PC-3 (cell line): Measurements from ENCODE around the gene CTTN. TPM values are rescaled to one million over a fixed set of nuclear protein-coding genes. Genes with fewer than 3 reads are reported as not detected.

Source experiments
- ATAC-seq: fragments of 200-7000 bp; cut with Tn5 transposase; 2 replicates; pipeline ENCODE4 v1.9.1; 2020; ENCODE audit warnings: mild to moderate bottlenecking, moderate library complexity
- BruUV-seq: library from RNA; stranded (reverse); fragments of 400-500 nt; replicated peaks from 2 replicates; lab custom pipeline; 2021; lab: Mats Ljungman, UMichigan
- CTCF ChIA-PET: fragments of 300-600 bp; sonication (Branson Sonifier 250); formaldehyde crosslinking; loops from one replicate; lab custom pipeline; 2022; ENCODE audit warnings: antibody characterized with exemption; lab: Charles Lee
- POLR2A ChIA-PET: fragments of 300-600 bp; sonication (Branson Sonifier 250); formaldehyde crosslinking; loops from one replicate; lab custom pipeline; 2022; ENCODE audit warnings: antibody characterized with exemption; ENCODE audit not compliant: unreplicated experiment; lab: Charles Lee
- DNase-seq: peaks from one replicate; pipeline ENCODE4 v3.0.0-alpha.2; 2015
- H2AFZ ChIP-seq: fragments of 300-600 bp; sonication (generic); 2 replicates; pipeline ENCODE4 v1.6.0; 2016; ENCODE audit warnings: antibody characterized with exemption, low read length
- H3F3A ChIP-seq: fragments of 300-600 bp; sonication (generic); one replicate; pipeline ENCODE4 v1.6.0; 2017; ENCODE audit warnings: antibody characterized with exemption, low read length, control low read depth, mild to moderate bottlenecking; ENCODE audit not compliant: unreplicated experiment
- H3K27ac ChIP-seq: fragments of 300-600 bp; sonication (generic); 2 replicates; pipeline ENCODE4 v1.5.1; 2016; ENCODE audit warnings: mild to moderate bottlenecking, low read length
- H3K27me3 ChIP-seq: fragments of 300-600 bp; sonication (generic); 2 replicates; pipeline ENCODE4 v1.6.1; 2016; ENCODE audit warnings: low read length, mixed read lengths
- H3K36me3 ChIP-seq: fragments of 300-600 bp; sonication (generic); 2 replicates; pipeline ENCODE4 v1.6.1; 2016; ENCODE audit warnings: low read depth, mixed run types, low read length, mixed read lengths
- H3K4me1 ChIP-seq: fragments of 300-600 bp; sonication (generic); 2 replicates; pipeline ENCODE4 v1.5.1; 2016; ENCODE audit warnings: low read length; ENCODE audit not compliant: insufficient read depth
- H3K4me2 ChIP-seq: fragments of 300-600 bp; sonication (generic); 2 replicates; pipeline ENCODE4 v1.6.0; 2016; ENCODE audit warnings: low read length
- H3K4me3 ChIP-seq: fragments of 300-600 bp; sonication (generic); 2 replicates; pipeline ENCODE4 v1.5.1; 2016; ENCODE audit warnings: mild to moderate bottlenecking, low read length, mixed read lengths
- H3K79me2 ChIP-seq: fragments of 300-600 bp; sonication (generic); 2 replicates; pipeline ENCODE4 v1.6.1; 2017; ENCODE audit warnings: low read length, mixed read lengths
- H3K9ac ChIP-seq: fragments of 300-600 bp; sonication (generic); 2 replicates; pipeline ENCODE4 v1.6.0; 2016; ENCODE audit warnings: mild to moderate bottlenecking, low read length
- H3K9me2 ChIP-seq: fragments of 300-600 bp; sonication (generic); replicated peaks from 2 replicates; pipeline ENCODE4 v1.6.1; 2016; ENCODE audit warnings: mixed run types, low read length, mixed read lengths
- H3K9me3 ChIP-seq: fragments of 300-600 bp; sonication (generic); 2 replicates; pipeline ENCODE4 v1.6.1; 2016; ENCODE audit warnings: low read length, mixed read lengths
- H4K20me1 ChIP-seq: fragments of 300-600 bp; sonication (generic); 2 replicates; pipeline ENCODE4 v1.6.1; 2016; ENCODE audit warnings: low read length, mixed read lengths
- EZH2 ChIP-seq: fragments of 300-600 bp; sonication (generic); IDR thresholded peaks from one replicate; pipeline ENCODE4 v1.6.1; 2017; ENCODE audit warnings: antibody characterized with exemption, mild to moderate bottlenecking, low read length; ENCODE audit not compliant: unreplicated experiment
- EZH2phosphoT487 ChIP-seq: fragments of 300-600 bp; sonication (generic); IDR thresholded peaks from 2 replicates; pipeline ENCODE4 v1.6.1; 2018; ENCODE audit warnings: mild to moderate bottlenecking, antibody characterized with exemption, low read length, borderline replicate concordance
- intact Hi-C: fragments of 100-400 bp; cut with micrococcal nuclease; formaldehyde crosslinking; loops from 2 replicates; pipeline ENCODE4 v1.9.0; 2023
- total RNA-seq: library from RNA; depleted of rRNA; stranded (reverse); fragments of >200 nt; gene quantifications from 2 replicates; pipeline ENCODE4 v1.2.3, GENCODE V29; 2014
- TF ChIP-seq, protein P1 (sequence below): fragments of 300-600 bp; sonication (generic); conservative IDR thresholded peaks from 2 replicates; pipeline ENCODE4 v1.5.1; 2017; ENCODE audit warnings: antibody characterized with exemption, low read depth, mild to moderate bottlenecking, low read length

The CTTN gene
- total RNA-seq, 1 experiment from 2014 or later, result 244 TPM

- no peak for ATAC-seq
- no peak for DNase-seq
- Histone ChIP-seq H2AFZ (no peak overlapping the region), H4K20me1 (no peaks in the 10 kb centered on the region), H3K4me1 (no peaks in the 10 kb centered on the region), H3K27ac (no peak overlapping the region), H3K9me3 (no peaks in the 10 kb centered on the region), H3K36me3 (peaks cover 69% of the 10 kb centered on the region), H3K4me2 (no peak overlapping the region), H3F3A (no peaks in the 10 kb centered on the region), H3K9ac (no peak overlapping the region), H3K9me2 (no peaks in the 10 kb centered on the region), H3K27me3 (no peaks in the 10 kb centered on the region), H3K4me3 (no peak overlapping the region), H3K79me2 (no peaks in the 10 kb centered on the region)
- ChIA-PET POLR2A (interaction anchor here (0.5 kb wide), 1 partner anchor 19 kb away, joined by 3 read pairs; no protein-coding TSS in a partner anchor), CTCF (no interaction called here)
- intact Hi-C loops, result no loop called here
- BruUV-seq, result no TSS peak
- TF ChIP-seq, protein P1, sequence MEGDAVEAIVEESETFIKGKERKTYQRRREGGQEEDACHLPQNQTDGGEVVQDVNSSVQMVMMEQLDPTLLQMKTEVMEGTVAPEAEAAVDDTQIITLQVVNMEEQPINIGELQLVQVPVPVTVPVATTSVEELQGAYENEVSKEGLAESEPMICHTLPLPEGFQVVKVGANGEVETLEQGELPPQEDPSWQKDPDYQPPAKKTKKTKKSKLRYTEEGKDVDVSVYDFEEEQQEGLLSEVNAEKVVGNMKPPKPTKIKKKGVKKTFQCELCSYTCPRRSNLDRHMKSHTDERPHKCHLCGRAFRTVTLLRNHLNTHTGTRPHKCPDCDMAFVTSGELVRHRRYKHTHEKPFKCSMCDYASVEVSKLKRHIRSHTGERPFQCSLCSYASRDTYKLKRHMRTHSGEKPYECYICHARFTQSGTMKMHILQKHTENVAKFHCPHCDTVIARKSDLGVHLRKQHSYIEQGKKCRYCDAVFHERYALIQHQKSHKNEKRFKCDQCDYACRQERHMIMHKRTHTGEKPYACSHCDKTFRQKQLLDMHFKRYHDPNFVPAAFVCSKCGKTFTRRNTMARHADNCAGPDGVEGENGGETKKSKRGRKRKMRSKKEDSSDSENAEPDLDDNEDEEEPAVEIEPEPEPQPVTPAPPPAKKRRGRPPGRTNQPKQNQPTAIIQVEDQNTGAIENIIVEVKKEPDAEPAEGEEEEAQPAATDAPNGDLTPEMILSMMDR, result no peak
- TF ChIP-seq EZH2 (no peak), EZH2phosphoT487 (no peak)
Measured at GRCh38 chr11:70358753-70359152, 39.6 kb upstream of the CTTN start.

DNA sequence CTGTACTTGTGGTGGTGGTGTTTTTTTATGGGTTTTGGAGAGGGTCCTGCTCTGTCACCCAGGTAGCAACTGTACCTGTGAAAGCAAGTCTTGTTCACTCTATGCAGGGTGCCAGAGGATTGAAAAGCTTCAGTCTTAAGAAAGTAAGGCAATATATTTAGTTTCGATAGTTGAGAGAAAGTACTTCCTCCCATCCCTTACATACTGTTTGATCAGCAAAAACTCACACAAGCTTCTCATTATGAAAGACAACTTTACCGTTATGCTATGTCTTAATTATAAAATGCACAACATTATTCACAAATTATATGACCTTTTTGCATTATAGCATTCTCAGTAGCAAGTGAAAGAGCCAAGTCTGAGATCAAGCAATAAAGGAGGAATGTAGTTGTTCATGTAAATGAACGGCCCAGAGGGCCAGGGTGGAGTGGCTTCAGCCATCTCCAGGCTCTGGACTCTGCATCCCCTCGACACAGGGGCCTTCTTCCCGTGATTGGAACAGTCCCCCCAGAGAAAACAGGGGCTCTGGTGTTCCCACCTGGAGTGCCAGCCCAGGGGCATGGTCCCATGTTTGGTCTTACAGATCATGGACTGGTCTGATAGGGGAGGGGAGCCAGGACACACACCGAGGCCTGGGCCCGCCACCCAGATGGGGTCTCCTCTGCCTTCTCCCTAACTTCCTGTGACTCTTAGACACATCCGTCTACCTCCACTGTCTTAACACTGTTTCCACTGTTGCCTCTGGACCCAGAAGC is 38.7 kb upstream of the CTTN start:
- H3K36me3 ChIP-seq, result peaks cover 63% of the 10 kb centered on the region

More for the DNA sequence above, 38.7 kb upstream of the CTTN start:
- TF ChIP-seq EZH2phosphoT487 (no peak), EZH2 (no peak)
- TF ChIP-seq, protein P1, result no peak
- Histone ChIP-seq H3K79me2 (no peaks in the 10 kb centered on the region), H3K27me3 (no peaks in the 10 kb centered on the region), H3K4me1 (no peaks in the 10 kb centered on the region), H4K20me1 (no peaks in the 10 kb centered on the region), H3K4me2 (no peak overlapping the region), H2AFZ (no peak overlapping the region), H3K4me3 (no peak overlapping the region), H3K9me2 (no peaks in the 10 kb centered on the region), H3F3A (no peaks in the 10 kb centered on the region), H3K27ac (no peak overlapping the region), H3K9me3 (no peaks in the 10 kb centered on the region), H3K9ac (no peak overlapping the region)
- CTCF ChIA-PET, result no interaction called here
- intact Hi-C loops, result no loop called here
- DNase-seq, result no peak
- POLR2A ChIA-PET, result no interaction called here
- no TSS peak for BruUV-seq
- no peak for ATAC-seq
